Measurements from ENCODE around the gene BID. TPM values are rescaled to one million over a fixed set of nuclear protein-coding genes. Genes with fewer than 3 reads are reported as not detected.

The BID gene
- polyA plus RNA-seq, 1 donor from 2014 or later = 88.6 TPM

DNA sequence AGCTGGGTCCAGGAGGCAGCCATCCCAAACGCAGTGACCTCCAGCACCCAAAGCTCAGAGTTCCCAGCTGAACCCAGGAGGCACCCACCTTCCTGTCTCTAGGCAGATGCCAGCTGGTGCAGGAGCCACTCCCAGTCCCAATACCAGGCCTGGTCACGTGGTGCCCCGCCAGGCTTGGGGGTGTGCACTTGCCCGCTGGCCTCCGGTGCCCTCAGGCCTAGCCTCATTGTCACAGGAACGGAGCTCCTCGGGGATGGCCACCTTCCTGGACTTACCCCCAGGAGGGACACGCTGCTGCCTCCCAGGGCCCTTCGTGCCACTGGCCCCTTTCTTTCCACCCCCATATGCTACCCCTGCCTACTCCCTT lies 4.6 kb downstream of the BID start:
- TF ChIP-seq, protein P1, sequence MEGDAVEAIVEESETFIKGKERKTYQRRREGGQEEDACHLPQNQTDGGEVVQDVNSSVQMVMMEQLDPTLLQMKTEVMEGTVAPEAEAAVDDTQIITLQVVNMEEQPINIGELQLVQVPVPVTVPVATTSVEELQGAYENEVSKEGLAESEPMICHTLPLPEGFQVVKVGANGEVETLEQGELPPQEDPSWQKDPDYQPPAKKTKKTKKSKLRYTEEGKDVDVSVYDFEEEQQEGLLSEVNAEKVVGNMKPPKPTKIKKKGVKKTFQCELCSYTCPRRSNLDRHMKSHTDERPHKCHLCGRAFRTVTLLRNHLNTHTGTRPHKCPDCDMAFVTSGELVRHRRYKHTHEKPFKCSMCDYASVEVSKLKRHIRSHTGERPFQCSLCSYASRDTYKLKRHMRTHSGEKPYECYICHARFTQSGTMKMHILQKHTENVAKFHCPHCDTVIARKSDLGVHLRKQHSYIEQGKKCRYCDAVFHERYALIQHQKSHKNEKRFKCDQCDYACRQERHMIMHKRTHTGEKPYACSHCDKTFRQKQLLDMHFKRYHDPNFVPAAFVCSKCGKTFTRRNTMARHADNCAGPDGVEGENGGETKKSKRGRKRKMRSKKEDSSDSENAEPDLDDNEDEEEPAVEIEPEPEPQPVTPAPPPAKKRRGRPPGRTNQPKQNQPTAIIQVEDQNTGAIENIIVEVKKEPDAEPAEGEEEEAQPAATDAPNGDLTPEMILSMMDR (IDR thresholded peaks at IDR 0.05; ENCODE audit: poor library complexity, severe bottlenecking) = no peak
- TF ChIP-seq RAD21 (conservative IDR thresholded peaks at IDR 0.05) (no peak), POLR2AphosphoS5 (IDR thresholded peaks at IDR 0.05) (no peak), SMC3 (conservative IDR thresholded peaks at IDR 0.05; ENCODE audit: poor library complexity) (no peak), TAF1 (IDR thresholded peaks at IDR 0.05; ENCODE audit: low read depth) (no peak), EP300 (conservative IDR thresholded peaks at IDR 0.05; ENCODE audit: poor library complexity, severe bottlenecking) (no peak), MXI1 (conservative IDR thresholded peaks at IDR 0.05; ENCODE audit: poor library complexity, severe bottlenecking) (no peak), EZH2 (IDR thresholded peaks at IDR 0.05; ENCODE audit: borderline replicate concordance, insufficient read depth, low read length, poor library complexity, severe bottlenecking) (no peak)
- TF ChIP-seq, protein P2, sequence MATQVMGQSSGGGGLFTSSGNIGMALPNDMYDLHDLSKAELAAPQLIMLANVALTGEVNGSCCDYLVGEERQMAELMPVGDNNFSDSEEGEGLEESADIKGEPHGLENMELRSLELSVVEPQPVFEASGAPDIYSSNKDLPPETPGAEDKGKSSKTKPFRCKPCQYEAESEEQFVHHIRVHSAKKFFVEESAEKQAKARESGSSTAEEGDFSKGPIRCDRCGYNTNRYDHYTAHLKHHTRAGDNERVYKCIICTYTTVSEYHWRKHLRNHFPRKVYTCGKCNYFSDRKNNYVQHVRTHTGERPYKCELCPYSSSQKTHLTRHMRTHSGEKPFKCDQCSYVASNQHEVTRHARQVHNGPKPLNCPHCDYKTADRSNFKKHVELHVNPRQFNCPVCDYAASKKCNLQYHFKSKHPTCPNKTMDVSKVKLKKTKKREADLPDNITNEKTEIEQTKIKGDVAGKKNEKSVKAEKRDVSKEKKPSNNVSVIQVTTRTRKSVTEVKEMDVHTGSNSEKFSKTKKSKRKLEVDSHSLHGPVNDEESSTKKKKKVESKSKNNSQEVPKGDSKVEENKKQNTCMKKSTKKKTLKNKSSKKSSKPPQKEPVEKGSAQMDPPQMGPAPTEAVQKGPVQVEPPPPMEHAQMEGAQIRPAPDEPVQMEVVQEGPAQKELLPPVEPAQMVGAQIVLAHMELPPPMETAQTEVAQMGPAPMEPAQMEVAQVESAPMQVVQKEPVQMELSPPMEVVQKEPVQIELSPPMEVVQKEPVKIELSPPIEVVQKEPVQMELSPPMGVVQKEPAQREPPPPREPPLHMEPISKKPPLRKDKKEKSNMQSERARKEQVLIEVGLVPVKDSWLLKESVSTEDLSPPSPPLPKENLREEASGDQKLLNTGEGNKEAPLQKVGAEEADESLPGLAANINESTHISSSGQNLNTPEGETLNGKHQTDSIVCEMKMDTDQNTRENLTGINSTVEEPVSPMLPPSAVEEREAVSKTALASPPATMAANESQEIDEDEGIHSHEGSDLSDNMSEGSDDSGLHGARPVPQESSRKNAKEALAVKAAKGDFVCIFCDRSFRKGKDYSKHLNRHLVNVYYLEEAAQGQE (IDR thresholded peaks at IDR 0.05; ENCODE audit: borderline replicate concordance) = no peak
- H3K36me3 ChIP-seq (ENCODE audit: insufficient read depth, low read length) = no peaks in the 10 kb centered on the region
- no peaks in the 10 kb centered on the region for H3F3A ChIP-seq (ENCODE audit: insufficient read depth, low read length, poor library complexity, severe bottlenecking)
- H3K27ac ChIP-seq (ENCODE audit: low read length) = no peak overlapping the region
- H2AFZ ChIP-seq (ENCODE audit: low read depth, low read length) = no peak overlapping the region
- no peak overlapping the region for H3K9ac ChIP-seq (ENCODE audit: low read length)
- H3K79me2 ChIP-seq (replicated peaks; ENCODE audit: insufficient read depth, low read length) = peaks cover 5% of the 10 kb centered on the region
- H3K4me3 ChIP-seq (ENCODE audit: low read length) = no peak overlapping the region
- no peaks in the 10 kb centered on the region for H3K27me3 ChIP-seq (ENCODE audit: insufficient read depth, low read depth, low read length)
- no peak overlapping the region for H3K4me2 ChIP-seq (ENCODE audit: low read length)
- no peaks in the 10 kb centered on the region for H4K20me1 ChIP-seq (ENCODE audit: insufficient read depth)
- no peaks in the 10 kb centered on the region for H3K9me3 ChIP-seq (ENCODE audit: low read length)
- H3K9me2 ChIP-seq (ENCODE audit: insufficient read depth, low read length) = no peaks in the 10 kb centered on the region

DNA sequence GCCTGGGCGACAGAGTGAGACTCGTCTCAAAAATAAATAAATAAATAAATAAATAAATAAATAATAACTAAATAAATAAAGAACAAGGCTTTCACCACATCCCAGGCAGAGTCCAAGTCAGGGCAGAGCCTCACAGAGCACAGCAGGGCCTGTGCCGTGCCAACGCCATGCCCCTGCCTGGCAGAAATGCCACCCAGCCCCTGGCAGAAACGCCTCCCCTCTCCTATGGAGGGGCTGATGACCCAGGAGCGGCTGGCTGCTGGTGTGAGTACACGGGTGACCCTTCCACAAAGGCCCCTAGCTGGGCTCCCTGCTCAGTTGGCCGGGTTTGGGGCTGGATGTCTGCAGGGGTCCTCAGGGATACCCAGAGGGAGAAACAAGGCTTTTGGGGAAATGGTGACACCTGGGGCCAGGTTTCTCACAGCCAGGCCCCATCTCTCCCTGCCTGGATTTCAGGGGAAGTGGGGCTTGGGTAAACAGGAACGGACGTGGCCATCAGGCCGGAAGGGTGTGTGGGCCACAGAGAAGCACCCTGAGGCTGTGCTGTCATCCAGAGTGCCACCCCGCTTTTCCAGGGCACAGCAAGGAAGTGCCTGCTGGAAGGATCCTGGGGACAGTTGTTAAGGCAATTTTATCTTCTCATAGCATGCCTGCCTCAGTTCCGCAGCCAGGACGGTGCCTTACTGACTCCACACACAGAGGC lies 5.1 kb downstream of the BID start:
- Histone ChIP-seq H3K79me2 (replicated peaks; ENCODE audit: insufficient read depth, low read length) (peaks cover 5% of the 10 kb centered on the region), H3F3A (ENCODE audit: insufficient read depth, low read length, poor library complexity, severe bottlenecking) (no peaks in the 10 kb centered on the region)
- TF ChIP-seq POLR2AphosphoS5 (IDR thresholded peaks at IDR 0.05) (no peak), SMC3 (conservative IDR thresholded peaks at IDR 0.05; ENCODE audit: poor library complexity) (no peak), MXI1 (conservative IDR thresholded peaks at IDR 0.05; ENCODE audit: poor library complexity, severe bottlenecking) (no peak), RAD21 (conservative IDR thresholded peaks at IDR 0.05) (no peak), EP300 (conservative IDR thresholded peaks at IDR 0.05; ENCODE audit: poor library complexity, severe bottlenecking) (no peak), TAF1 (IDR thresholded peaks at IDR 0.05; ENCODE audit: low read depth) (no peak), EZH2 (IDR thresholded peaks at IDR 0.05; ENCODE audit: borderline replicate concordance, insufficient read depth, low read length, poor library complexity, severe bottlenecking) (no peak)
- TF ChIP-seq, protein P2 (IDR thresholded peaks at IDR 0.05; ENCODE audit: borderline replicate concordance) = no peak
- TF ChIP-seq, protein P1 (IDR thresholded peaks at IDR 0.05; ENCODE audit: poor library complexity, severe bottlenecking) = no peak

More for the DNA sequence above, 5.1 kb downstream of the BID start:
- H3K4me3 ChIP-seq (ENCODE audit: low read length) = no peak overlapping the region
- no peak overlapping the region for H3K27ac ChIP-seq (ENCODE audit: low read length)
- no peak overlapping the region for H2AFZ ChIP-seq (ENCODE audit: low read depth, low read length)
- H4K20me1 ChIP-seq (ENCODE audit: insufficient read depth) = no peaks in the 10 kb centered on the region
- H3K4me2 ChIP-seq (ENCODE audit: low read length) = no peak overlapping the region
- no peak overlapping the region for H3K9ac ChIP-seq (ENCODE audit: low read length)
- H3K9me2 ChIP-seq (ENCODE audit: insufficient read depth, low read length) = no peaks in the 10 kb centered on the region
- H3K9me3 ChIP-seq (ENCODE audit: low read length) = no peaks in the 10 kb centered on the region
- no peaks in the 10 kb centered on the region for H3K36me3 ChIP-seq (ENCODE audit: insufficient read depth, low read length)
- no peaks in the 10 kb centered on the region for H3K27me3 ChIP-seq (ENCODE audit: insufficient read depth, low read depth, low read length)

Measured in neural cell (in vitro differentiated cells).